Breast epithelium (tissue), 4 donors: ENCODE results near the gene SSU72. TPM values are rescaled to one million over a fixed set of nuclear protein-coding genes. Genes with fewer than 3 reads are reported as not detected.

Experiments
- DNase-seq, 2 donors: peaks; one replicate each; pipeline ENCODE4 v3.0.0-alpha.2; 2019; ENCODE audit warnings: low spot score in 2 of 2
- H3K27ac ChIP-seq, 2 donors: fragments of 200-600 bp; sonication (generic) in 1 of 2; one replicate each; pipeline ENCODE4 v1.5.1; 2016 to 2019; ENCODE audit warnings: mild to moderate bottlenecking in 1 of 2
- H3K27me3 ChIP-seq, 2 donors: fragments of 200-600 bp; sonication (generic) in 1 of 2; one replicate each; pipeline versions ENCODE4 v1.5.1 to v1.6.0; 2017 to 2019; ENCODE audit warnings: control low read depth in 1 of 2, mild to moderate bottlenecking in 1 of 2
- H3K36me3 ChIP-seq: fragments of 200-600 bp; one replicate; pipeline ENCODE4 v1.5.1; 2019
- H3K4me1 ChIP-seq, 2 donors: fragments of 200-600 bp; sonication (generic); one replicate each; pipeline ENCODE4 v1.5.1; 2016 to 2019; ENCODE audit warnings: control low read depth in 1 of 2
- H3K4me3 ChIP-seq, 3 donors: fragments of 200-600 bp; sonication (generic); 1 replicate in 2 of 3; 2 replicates in 1 of 3; pipeline ENCODE4 v1.5.1; 2016 to 2019; ENCODE audit warnings: mild to moderate bottlenecking in 3 of 3, moderate library complexity in 2 of 3
- H3K9me3 ChIP-seq, 2 donors: fragments of 200-600 bp; sonication (generic) in 1 of 2; one replicate each; pipeline ENCODE4 v1.5.1; 2016 to 2019; ENCODE audit warnings: control low read depth in 1 of 2
- CTCF ChIP-seq, 3 donors: fragments of 450-650 bp; IDR thresholded peaks; one replicate each; pipeline ENCODE4 v1.5.1; 2016 to 2017; ENCODE audit warnings: antibody characterized with exemption in 3 of 3, mild to moderate bottlenecking in 3 of 3, moderate library complexity in 3 of 3
- POLR2A ChIP-seq: fragments of 450-650 bp; IDR thresholded peaks from one replicate; pipeline ENCODE4 v1.6.1; 2016; ENCODE audit warnings: antibody characterized with exemption, mild to moderate bottlenecking, moderate library complexity
- POLR2AphosphoS5 ChIP-seq, 3 donors: sonication (generic); formaldehyde crosslinking; IDR thresholded peaks; one replicate each; pipeline ENCODE4 v1.6.1; 2017; ENCODE audit warnings: antibody characterized with exemption in 3 of 3
- intact Hi-C: fragments of 100-400 bp; cut with DNase I; formaldehyde crosslinking; loops from one replicate; pipeline ENCODE4 v1.15.1; 2023; ENCODE audit warnings: low total_unique reads
- total RNA-seq, 3 donors: library from RNA; depleted of rRNA; stranded (reverse); fragments of >200 nt; gene quantifications; one replicate each; pipeline ENCODE4 v1.1.0, GENCODE V29; 2016

The SSU72 gene
- total RNA-seq, 3 donors from 2014 or later: 100 to 125 (median 114) TPM

GRCh38 chr1:1610796-1611195 is 36.1 kb upstream of the SSU72 start:
- DNase-seq: no peak
- Histone ChIP-seq H3K4me1 (peaks cover 7 to 8% of the 10 kb centered on the region in 2 donors), H3K4me3 (peak overlapping the region in 1 of 3 donors; percentile 19), H3K27ac (peak overlapping the region; percentile 21 to 68), H3K27me3 (no peaks in the 10 kb centered on the region), H3K36me3 (no peaks in the 10 kb centered on the region), H3K9me3 (no peaks in the 10 kb centered on the region)
- intact Hi-C loops: no loop called here
- TF ChIP-seq POLR2AphosphoS5 (IDR thresholded peaks at IDR 0.05) (no peak), POLR2A (no peak), CTCF (IDR thresholded peaks at IDR 0.05) (no peak)

- Histone ChIP-seq H3K36me3 (no peaks in the 10 kb centered on the region), H3K4me3 (no peak overlapping the region), H3K4me1 (peaks cover 7 to 8% of the 10 kb centered on the region in 2 donors), H3K9me3 (no peaks in the 10 kb centered on the region), H3K27me3 (no peaks in the 10 kb centered on the region), H3K27ac (peak overlapping the region; percentile 21 to 68)
- intact Hi-C loops: no loop called here
- no peak for DNase-seq
- TF ChIP-seq POLR2A (no peak), POLR2AphosphoS5 (IDR thresholded peaks at IDR 0.05) (no peak), CTCF (IDR thresholded peaks at IDR 0.05) (no peak)
These were observed 35.3 kb upstream of the SSU72 start for GRCh38 chr1:1609822-1610485.

GRCh38 chr1:1606232-1606631 is 31.6 kb upstream of the SSU72 start:
- no peak for DNase-seq
- Histone ChIP-seq H3K27me3 (no peaks in the 10 kb centered on the region), H3K4me3 (no peak overlapping the region), H3K27ac (no peak overlapping the region), H3K9me3 (no peaks in the 10 kb centered on the region), H3K36me3 (no peaks in the 10 kb centered on the region), H3K4me1 (no peaks in the 10 kb centered on the region)
- intact Hi-C loops: no loop called here
- TF ChIP-seq CTCF (IDR thresholded peaks at IDR 0.05) (no peak), POLR2AphosphoS5 (IDR thresholded peaks at IDR 0.05) (no peak), POLR2A (no peak)

- no peaks in the 10 kb centered on the region for H3K36me3 ChIP-seq
These were observed 31.1 kb upstream of the SSU72 start for GRCh38 chr1:1605724-1606123.

More at GRCh38 chr1:1605724-1606123, 31.1 kb upstream of the SSU72 start:
- no peaks in the 10 kb centered on the region for H3K27me3 ChIP-seq
- no peak overlapping the region for H3K4me3 ChIP-seq
- H3K27ac ChIP-seq: no peak overlapping the region
- intact Hi-C loops: no loop called here
- peaks cover 1 to 2% of the 10 kb centered on the region in 2 donors for H3K4me1 ChIP-seq
- DNase-seq: no peak
- TF ChIP-seq CTCF (IDR thresholded peaks at IDR 0.05): no peak
- TF ChIP-seq POLR2AphosphoS5 (IDR thresholded peaks at IDR 0.05): no peak
- no peak for TF ChIP-seq POLR2A
- H3K9me3 ChIP-seq: no peaks in the 10 kb centered on the region
